Activated CD4-positive, alpha-beta T cell treated with anti-CD3 and anti-CD28 coated beads for 4 hours (primary cell): Measurements from ENCODE around the gene STARD5.

Experiments used
- DNase-seq, 2 donors: peaks; one replicate each; pipeline ENCODE4 v3.0.0-alpha.2; 2020

Gene STARD5

DNA sequence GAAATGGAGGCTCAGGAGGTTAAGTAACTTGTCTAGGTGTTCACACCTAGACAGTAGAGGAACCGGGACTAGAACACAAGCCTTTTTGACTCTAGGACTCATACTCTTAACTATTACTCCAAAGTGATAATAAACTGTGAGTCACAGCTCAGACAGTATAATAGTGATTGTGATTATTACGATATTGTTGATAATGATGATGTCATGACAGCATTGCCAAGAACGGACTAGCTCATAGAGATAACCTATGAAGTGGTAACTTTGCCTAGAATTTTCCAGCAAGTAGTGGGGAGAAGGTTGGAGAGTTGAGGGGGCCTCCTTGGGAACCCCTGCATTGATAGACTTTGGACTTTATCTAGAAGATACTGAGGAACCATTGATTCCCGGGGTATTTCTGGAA lies 34.0 kb downstream of the STARD5 start:
- DNase-seq = no peak

DNA sequence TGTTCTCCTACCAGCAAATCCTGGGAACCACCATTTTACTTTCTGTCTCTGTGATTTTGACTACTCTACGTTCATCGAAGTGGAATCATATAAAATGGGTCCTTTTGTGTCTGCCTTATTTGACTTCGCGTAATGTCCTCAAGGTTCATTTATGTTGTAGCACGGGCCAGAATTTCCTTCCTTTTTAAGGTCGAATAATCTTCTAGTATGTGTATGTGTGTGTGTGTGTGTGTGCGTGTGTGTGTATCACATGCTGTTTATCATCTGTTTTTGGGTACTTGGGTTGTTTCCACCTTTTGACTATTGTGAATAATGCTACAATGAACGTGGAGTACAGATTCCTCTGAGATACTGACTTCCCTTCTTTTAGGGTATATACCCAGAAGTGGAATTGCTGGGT lies 35.3 kb downstream of the STARD5 start:
- no peak for DNase-seq

GRCh38 chr15:81288040-81288439 lies 35.9 kb downstream of the STARD5 start:
- no peak for DNase-seq

GRCh38 chr15:81286621-81287121 lies 37.3 kb downstream of the STARD5 start:
- DNase-seq = peak; percentile 32 to 54

DNA sequence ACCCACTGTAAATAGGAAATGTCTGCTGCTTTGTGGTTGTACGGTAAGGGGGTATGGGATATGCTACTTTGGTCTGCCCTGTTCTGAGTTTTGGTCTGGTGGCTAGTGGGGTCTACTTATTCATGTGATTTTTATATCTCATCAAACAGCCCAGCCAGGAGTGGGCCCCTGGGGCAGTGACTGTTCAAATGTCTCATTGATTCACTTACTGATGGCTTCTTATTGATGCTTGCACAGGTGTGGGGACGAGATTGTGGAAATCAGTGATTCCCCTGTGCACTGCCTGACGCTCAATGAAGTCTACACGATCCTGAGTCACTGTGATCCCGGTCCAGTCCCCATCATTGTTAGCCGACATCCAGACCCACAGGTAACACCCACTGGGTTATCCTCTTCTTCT lies 38.5 kb downstream of the STARD5 start:
- no peak for DNase-seq

- no peak for DNase-seq
These were observed 39.5 kb downstream of the STARD5 start for GRCh38 chr15:81284256-81285031.

GRCh38 chr15:81282911-81283310 lies 41.0 kb downstream of the STARD5 start:
- DNase-seq = no peak

DNA sequence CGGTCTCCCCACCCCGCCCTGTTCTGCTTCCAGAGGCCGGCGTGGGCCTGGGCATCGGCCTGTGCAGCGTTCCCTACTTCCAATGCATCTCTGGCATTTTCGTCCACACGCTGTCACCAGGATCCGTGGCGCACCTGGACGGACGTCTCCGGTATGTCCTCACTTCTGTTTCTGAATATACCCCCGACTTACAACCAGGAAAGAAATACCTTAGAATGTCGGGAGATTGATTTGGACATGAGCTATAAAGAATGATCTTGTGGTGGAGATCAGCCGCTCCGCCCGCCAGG lies 41.4 kb downstream of the STARD5 start:
- DNase-seq = no peak

DNA sequence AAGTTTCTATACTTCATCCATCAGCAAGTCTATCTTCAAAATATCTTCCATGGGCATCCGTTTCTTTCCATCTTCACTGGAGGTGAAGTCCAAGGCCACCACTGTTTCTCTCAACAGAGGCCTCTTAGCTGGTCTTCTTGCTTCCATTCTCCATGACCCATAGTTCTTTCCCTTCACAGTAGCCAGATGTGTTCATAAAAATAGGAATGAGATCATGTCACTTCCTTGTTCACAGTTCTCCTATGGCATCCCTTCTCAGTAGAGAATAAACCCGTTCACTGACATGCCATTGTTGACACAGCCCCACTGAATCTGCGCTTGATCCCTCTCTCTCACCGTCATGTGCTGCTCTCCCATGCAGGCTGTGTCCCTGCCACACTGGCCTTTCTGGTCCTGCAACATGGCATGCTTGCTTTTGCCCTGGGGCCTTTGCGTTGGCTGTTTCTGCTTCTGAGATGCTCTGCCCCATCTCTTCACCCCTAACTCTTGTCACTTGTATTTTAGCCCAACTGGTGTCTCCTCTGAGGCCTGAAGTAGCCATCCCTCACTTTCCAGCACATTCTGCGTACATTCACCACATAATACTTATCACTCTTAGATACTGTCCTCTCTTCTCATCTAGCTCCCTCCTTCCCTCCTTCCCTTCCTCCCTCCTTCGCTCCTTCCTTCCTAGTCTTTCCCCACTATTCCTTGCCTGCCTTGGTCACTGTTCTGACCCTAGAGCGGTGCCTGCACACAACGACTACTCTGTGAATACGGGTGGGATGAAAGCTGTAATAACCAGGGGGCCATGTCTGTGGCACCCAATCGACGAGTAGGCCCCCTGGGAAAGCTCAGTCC lies 42.0 kb downstream of the STARD5 start:
- no peak for DNase-seq

DNA sequence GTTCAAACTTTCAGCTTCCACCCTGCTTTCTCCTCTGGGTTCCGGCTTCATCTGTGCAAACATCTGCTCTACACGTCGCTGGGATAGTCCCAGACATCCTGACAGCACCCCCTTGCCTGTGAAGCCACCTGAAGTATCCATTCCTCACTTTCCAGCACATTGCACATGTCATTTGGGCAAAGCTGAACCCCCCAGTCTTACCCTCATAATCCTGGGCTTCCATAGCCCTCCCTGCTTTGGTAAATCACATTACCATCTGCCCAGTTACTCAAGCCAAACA lies 42.5 kb downstream of the STARD5 start:
- DNase-seq = no peak

DNA sequence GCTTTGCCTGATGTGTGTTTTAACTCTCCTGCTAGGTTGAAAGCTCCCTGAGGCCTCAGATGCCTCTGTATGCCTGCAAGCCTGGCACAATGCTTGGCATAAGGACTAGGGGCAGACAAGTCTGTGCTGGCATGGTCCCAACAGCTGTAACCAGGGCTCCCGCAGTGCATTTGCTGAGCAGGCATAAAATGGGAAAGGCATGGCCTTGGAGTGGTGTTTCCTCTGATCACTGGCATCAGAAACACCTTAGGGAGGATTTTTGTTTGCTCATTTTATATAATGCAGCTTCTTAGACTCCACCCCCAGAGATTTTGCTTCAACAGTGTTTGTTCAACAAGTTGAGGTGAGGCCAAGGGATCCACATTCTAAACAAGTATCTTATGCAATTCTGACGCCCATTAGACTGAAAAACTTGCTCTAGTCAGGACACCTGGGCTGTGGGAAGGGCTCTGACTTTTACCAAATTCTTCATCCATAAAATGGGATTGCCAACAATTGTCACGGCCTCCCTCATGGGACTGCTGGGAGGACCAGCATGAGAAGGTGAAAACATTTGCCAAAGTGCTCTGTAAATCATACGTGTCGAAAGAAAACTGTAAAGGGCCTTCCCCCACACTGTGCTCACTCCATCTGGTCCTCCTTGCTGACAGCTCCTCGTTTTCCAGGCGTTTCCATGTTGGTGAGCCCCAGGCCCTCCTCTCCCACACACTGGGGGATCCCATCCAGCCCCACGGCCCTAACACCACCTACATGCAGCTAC lies 43.1 kb downstream of the STARD5 start:
- DNase-seq = no peak

- no peak for DNase-seq
These were observed 44.1 kb downstream of the STARD5 start for GRCh38 chr15:81279621-81280485.

DNA sequence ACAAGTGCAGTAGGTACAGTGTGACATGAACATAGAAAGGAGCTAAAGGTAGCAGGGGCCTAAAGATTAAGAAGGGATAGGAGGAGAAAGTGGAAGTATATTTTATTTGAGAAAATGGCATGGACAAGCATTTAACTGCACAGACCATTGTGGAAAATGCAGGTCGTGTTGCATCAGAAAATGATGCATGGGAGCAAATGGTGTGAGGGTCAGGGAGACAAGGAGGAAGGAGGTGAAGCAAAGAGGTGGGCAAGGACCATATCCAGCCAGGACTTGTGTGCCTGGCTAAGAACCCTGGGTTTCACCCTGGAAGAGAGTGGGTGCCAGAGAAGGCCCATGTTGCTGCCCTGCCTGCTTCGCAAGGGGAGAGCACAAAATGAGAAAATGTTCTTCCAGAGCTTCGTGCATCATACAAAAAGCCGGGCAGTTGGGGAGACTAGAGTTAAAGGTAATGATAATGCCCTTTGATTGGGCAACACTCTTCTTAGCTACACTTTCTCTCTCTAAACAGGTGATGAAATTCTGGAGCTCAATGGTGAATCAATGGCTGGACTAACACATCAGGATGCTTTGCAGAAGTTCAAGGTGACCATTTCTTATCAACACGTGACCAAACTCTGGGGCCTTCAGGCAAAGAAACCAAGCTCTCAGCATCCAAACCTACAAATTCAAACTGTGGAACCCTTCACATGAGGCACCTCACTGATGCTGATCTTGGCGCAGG lies 45.5 kb downstream of the STARD5 start:
- DNase-seq = no peak

- no peak for DNase-seq
These were observed 46.1 kb downstream of the STARD5 start for GRCh38 chr15:81277851-81278250.

- no peak for DNase-seq
These were observed 47.0 kb downstream of the STARD5 start for GRCh38 chr15:81276967-81277366.

GRCh38 chr15:81275711-81276392 lies 48.1 kb downstream of the STARD5 start:
- no peak for DNase-seq

- peak; percentile 66 to 87 for DNase-seq
These were observed 48.8 kb downstream of the STARD5 start for GRCh38 chr15:81274931-81275707.

DNA sequence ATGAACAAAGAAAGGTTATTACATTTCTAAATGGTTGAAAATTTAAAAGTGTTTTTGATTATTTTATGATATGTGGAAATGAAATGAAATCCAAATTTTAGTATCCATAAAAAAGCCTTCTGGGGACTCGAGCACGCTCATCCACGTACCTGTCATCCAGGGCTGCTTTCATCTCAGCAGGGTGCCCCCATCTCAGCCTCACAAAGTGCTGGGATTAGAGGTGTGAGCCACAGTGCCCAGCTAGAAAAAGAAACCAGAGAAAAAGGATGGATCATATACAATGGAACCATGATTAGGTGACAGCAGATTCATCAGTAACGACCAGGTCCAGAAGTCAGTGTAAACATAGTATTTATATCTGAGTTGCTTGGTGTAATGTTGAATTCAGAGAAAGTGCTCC lies 49.7 kb downstream of the STARD5 start:
- no peak for DNase-seq

- DNase-seq = no peak
These were observed 50.1 kb downstream of the STARD5 start for GRCh38 chr15:81273855-81274254.

- DNase-seq = no peak
These were observed 50.7 kb downstream of the STARD5 start for GRCh38 chr15:81273200-81273599.
